ENCODE measurements around the gene NAP1L1. TPM values are rescaled to one million over a fixed set of nuclear protein-coding genes. Genes with fewer than 3 reads are reported as not detected.

Gene NAP1L1
- total and polyA plus RNA-seq, 11 donors: 175 to 359 (median 247) TPM

DNA sequence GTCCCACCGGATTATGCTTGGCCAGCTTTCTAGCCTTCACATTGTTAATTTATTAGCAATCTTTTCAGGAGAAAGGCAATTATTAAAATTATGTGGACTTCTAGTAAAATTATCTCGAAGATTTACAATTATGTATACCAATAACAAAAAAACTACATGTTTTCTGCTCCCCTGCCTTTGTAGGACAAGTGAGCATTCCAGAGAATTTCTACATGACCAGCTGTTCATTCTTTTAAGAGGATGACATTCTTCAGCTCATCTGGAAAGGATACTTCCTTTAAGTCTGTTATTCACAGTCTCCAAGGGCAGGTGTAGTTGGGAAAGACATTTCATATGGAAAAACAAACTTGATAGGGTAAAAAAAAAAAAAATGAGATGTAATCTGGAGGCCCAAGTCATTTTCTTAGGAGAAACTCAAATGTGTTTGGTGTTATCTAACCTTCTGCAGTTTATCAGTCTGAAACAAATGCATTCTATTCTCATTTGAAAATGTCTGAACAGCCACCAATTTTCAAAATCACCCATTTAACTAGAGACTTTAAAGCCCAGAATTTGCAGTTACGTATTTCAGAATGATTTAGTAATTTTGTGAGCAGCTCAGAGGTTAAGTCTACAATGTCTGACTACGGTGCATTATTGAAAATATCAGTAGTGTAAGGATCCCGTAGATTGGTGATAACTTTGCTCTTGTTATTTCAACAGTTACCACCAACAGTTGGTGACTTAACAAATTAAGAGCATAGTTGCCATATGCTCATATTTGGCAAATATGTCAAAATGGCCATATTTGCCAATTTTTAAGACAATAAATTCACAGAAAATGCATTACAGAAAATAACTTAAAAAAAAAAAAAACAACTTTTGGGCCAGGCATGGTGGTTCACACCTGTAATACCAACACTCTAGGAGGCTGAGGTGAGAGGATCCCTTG, 51.1 kb downstream of the NAP1L1 start:
- DNase-seq: no peak
- Histone ChIP-seq H3K4me1 (peaks cover 0 to 35% (median 17%) of the 10 kb centered on the region in 12 donors), H3K9me3 (no peaks in the 10 kb centered on the region), H3K27me3 (no peaks in the 10 kb centered on the region), H3K27ac (peak overlapping the region in 11 of 12 donors; percentile 94 to 99 (median 97)), H3K36me3 (peaks cover 0 to 11% (median 0%) of the 10 kb centered on the region in 9 donors), H3K4me3 (peak overlapping the region in 9 of 12 donors; percentile 69 to 90 (median 87))
- TF ChIP-seq, protein P1, sequence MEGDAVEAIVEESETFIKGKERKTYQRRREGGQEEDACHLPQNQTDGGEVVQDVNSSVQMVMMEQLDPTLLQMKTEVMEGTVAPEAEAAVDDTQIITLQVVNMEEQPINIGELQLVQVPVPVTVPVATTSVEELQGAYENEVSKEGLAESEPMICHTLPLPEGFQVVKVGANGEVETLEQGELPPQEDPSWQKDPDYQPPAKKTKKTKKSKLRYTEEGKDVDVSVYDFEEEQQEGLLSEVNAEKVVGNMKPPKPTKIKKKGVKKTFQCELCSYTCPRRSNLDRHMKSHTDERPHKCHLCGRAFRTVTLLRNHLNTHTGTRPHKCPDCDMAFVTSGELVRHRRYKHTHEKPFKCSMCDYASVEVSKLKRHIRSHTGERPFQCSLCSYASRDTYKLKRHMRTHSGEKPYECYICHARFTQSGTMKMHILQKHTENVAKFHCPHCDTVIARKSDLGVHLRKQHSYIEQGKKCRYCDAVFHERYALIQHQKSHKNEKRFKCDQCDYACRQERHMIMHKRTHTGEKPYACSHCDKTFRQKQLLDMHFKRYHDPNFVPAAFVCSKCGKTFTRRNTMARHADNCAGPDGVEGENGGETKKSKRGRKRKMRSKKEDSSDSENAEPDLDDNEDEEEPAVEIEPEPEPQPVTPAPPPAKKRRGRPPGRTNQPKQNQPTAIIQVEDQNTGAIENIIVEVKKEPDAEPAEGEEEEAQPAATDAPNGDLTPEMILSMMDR (IDR thresholded peaks at IDR 0.05): no peak
- TF ChIP-seq POLR2A (IDR thresholded peaks at IDR 0.05): no peak
- 79 to 82% (median 81%) methylated on average over 5 of the region's 5 CpGs for WGBS, 4 donors
- intact Hi-C loops (cut with DNase I): loop anchor here (5.0 to 10.0 kb wide), 18 partner anchors 51 to 699 kb away; partner anchors contain the start of genes BBS10 (in 2 of the 10), KRR1 (in 2 of the 10), CAPS2 (in 1 of the 10) and GLIPR1L1 (in 1 of the 10)
- no peak for ATAC-seq

DNA sequence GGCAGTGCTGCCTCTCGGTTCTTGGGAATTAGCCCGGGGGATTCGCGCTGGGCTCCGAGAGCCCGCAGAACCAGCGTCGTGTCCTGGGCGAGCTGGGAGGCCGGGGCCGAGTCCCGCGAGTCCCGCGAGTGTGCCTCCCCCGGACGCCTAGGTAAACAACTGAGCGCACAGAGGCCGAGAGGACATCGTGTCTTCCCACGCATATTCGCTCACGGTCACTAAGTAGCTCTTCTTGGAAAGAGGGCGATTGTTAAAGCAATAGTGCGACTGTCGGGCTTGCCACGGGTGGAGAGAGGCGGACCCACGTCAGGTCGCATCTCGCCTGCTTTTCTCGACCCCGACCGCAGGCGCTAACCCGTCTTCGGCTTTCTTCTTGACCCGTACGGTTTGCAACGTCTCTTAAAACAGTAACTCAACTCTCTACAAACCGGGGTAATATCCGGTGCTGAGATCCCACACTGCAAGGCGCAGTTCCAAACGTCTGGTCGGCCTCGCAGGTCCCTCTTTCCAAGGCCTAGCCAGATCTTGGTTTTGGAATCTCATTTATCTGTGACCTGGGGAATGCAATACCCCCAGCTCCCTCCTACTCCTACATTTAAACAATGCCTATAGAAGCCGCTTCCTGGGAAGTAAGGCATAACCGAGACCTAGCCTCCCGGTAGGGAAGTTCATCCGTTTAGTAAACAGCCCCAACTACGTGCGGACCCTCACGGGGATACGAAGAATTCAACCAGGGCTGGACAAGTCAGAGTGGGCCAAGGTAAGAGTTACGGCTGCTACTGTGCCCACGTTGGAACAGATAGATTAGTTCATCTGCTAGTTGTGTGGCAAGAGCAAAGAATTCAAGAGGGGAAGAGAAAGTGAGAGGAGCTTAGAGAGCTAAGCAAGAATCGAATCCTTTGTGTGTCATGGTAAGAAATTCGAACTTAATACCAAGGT, 52.2 kb downstream of the NAP1L1 start:
- no peaks in the 10 kb centered on the region for H3K9me3 ChIP-seq
- ATAC-seq (peak; percentile 51 to 54 (median 52)), DNase-seq (peak in 4 of 5 donors; percentile 49 to 73 (median 60))
- intact Hi-C loops (cut with DNase I): loop anchor here (5.0 to 10.0 kb wide), 18 partner anchors 50 to 698 kb away; partner anchors contain the start of genes BBS10 (in 2 of the 10), KRR1 (in 2 of the 10), CAPS2 (in 1 of the 10) and GLIPR1L1 (in 1 of the 10)
- peaks cover 0 to 14% (median 0%) of the 10 kb centered on the region in 9 donors for H3K36me3 ChIP-seq
- H3K4me3 ChIP-seq: peak overlapping the region; percentile 65 to 90 (median 80)
- TF ChIP-seq, protein P1 (IDR thresholded peaks at IDR 0.05): no peak
- TF ChIP-seq POLR2A (IDR thresholded peaks at IDR 0.05): no peak
- no peaks in the 10 kb centered on the region for H3K27me3 ChIP-seq
- 6 to 12% (median 8%) methylated on average over 39 to 58 of the region's 58 CpGs for WGBS, 4 donors
- H3K4me1 ChIP-seq: peaks cover 0 to 34% (median 15%) of the 10 kb centered on the region in 12 donors
- peak overlapping the region; percentile 89 to 99 (median 96) for H3K27ac ChIP-seq

DNA sequence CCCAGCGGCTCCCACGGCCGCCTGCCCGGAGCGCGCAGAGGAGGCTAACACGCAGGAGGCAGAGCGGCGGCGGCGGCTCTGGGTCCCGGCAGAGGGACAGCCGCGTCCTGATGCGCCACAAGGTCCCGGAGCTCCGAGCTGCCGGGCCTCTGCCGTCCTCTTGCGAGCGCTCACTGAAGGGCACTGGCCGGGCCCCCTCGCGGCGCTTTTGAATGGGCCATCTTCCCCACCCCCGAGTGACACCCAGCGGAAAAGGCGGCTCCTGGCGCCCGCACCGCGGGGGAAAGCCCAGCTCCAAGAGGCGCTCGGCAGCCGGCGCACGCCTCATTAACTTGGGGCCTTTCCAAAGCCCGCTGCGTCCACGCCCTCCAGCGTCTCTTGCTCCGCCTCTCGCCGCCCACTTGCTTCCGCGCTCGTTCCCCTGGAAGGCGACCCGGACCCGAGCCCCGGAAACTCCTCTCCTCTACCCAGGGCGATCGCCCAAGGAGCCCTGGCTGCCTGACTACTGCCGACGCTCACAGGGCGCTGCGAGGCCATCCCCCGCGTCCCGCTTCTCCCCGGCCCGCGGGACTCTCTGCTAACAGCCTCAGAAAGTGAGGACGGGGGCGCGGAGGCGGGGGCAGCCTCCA, 53.0 kb downstream of the NAP1L1 start, which contains the start of gene PHLDA1:
PHLDA1 (minus strand) TSS at position 363 of the 629 bp plus-strand sequence.
- peaks cover 0 to 14% (median 0%) of the 10 kb centered on the region in 9 donors for H3K36me3 ChIP-seq
- no peaks in the 10 kb centered on the region for H3K9me3 ChIP-seq
- H3K4me3 ChIP-seq: peak within 1 kb of the TSS; percentile 65 to 90 (median 80)
- ATAC-seq: peak; percentile 91 to 95 (median 94)
- TF ChIP-seq POLR2A (IDR thresholded peaks at IDR 0.05): peak in 1 of 2 donors; percentile 91
- TF ChIP-seq, protein P1 (IDR thresholded peaks at IDR 0.05): peak; percentile 54 to 78 (median 64)
- peak; percentile 96 to 97 (median 97) for DNase-seq
- intact Hi-C loops (cut with DNase I): loop anchor here (1.0 to 10.0 kb wide), 23 partner anchors 49 to 697 kb away; partner anchors contain the start of genes BBS10 (in 2 of the 10), KRR1 (in 2 of the 10), CAPS2 (in 1 of the 10) and GLIPR1L1 (in 1 of the 10)
- H3K27me3 ChIP-seq: no peaks in the 10 kb centered on the region
- WGBS, 4 donors: 0 to 1% (median 0%) methylated on average over 23 to 67 of the region's 67 CpGs
- H3K27ac ChIP-seq: peak within 1 kb of the TSS; percentile 89 to 99 (median 96)
- peaks cover 0 to 35% (median 17%) of the 10 kb centered on the region in 12 donors for H3K4me1 ChIP-seq

All from heart left ventricle (tissue), 16 donors.